GM23338 (cell line): ENCODE measurements around the gene PRR35. TPM values are rescaled to one million over a fixed set of nuclear protein-coding genes. Genes with fewer than 3 reads are reported as not detected.
A peak's percentile ranks its signal among the peaks of the same experiment; 100 is the strongest.

Experiments
- ATAC-seq: fragments of 200-7000 bp; cut with Tn5 transposase; 3 replicates; pipeline ENCODE4 v1.9.1; 2020
- DNase-seq: peaks from one replicate; pipeline ENCODE4 v3.0.0-alpha.2; 2015; ENCODE audit warnings: low spot score
- H2AFZ ChIP-seq: fragments of 200-600 bp; sonication (generic); 2 replicates; pipeline ENCODE4 v1.8.0; 2016; ENCODE audit warnings: antibody characterized with exemption, mild to moderate bottlenecking, moderate library complexity
- H3F3A ChIP-seq: fragments of 200-600 bp; sonication (generic); replicated peaks from 2 replicates; pipeline ENCODE4 v1.8.0; 2017; ENCODE audit warnings: antibody characterized with exemption, mixed run types, low read depth
- H3K27ac ChIP-seq: fragments of 200-600 bp; sonication (generic); 2 replicates; pipeline ENCODE4 v1.6.1; 2016; ENCODE audit warnings: low read depth
- H3K27me3 ChIP-seq: fragments of 200-600 bp; sonication (generic); 2 replicates; pipeline ENCODE4 v1.8.0; 2016; ENCODE audit warnings: mild to moderate bottlenecking, mixed run types, moderate library complexity; ENCODE audit not compliant: insufficient read depth
- H3K36me3 ChIP-seq: fragments of 200-600 bp; sonication (generic); 2 replicates; pipeline ENCODE4 v1.8.0; 2016; ENCODE audit warnings: mild to moderate bottlenecking; ENCODE audit not compliant: insufficient read depth
- H3K4me1 ChIP-seq: fragments of 200-600 bp; sonication (generic); 2 replicates; pipeline ENCODE4 v1.8.0; 2016; ENCODE audit warnings: mild to moderate bottlenecking, moderate library complexity; ENCODE audit not compliant: insufficient read depth
- H3K4me2 ChIP-seq: fragments of 200-600 bp; sonication (generic); 2 replicates; pipeline ENCODE4 v1.7.1; 2017; ENCODE audit warnings: mixed run types
- H3K4me3 ChIP-seq: fragments of 200-600 bp; sonication (generic); 2 replicates; pipeline ENCODE4 v1.6.1; 2016; ENCODE audit warnings: mixed run types
- H3K79me2 ChIP-seq: fragments of 200-600 bp; sonication (generic); replicated peaks from 2 replicates; pipeline ENCODE4 v1.8.0; 2017; ENCODE audit warnings: mild to moderate bottlenecking; ENCODE audit not compliant: insufficient read depth
- H3K9me2 ChIP-seq: fragments of 200-600 bp; sonication (generic); 2 replicates; pipeline ENCODE4 v1.8.0; 2017; ENCODE audit not compliant: insufficient read depth
- H4K20me1 ChIP-seq: fragments of 200-600 bp; sonication (generic); replicated peaks from 2 replicates; pipeline ENCODE4 v1.8.0; 2017; ENCODE audit warnings: mild to moderate bottlenecking; ENCODE audit not compliant: insufficient read depth
- H3K27ac Mint-ChIP-seq: 2 replicates; pipeline ENCODE4 v1.8.0; 2020; ENCODE audit warnings: inconsistent platforms, mild to moderate bottlenecking, moderate library complexity, mixed read lengths
- H3K27me3 Mint-ChIP-seq: 3 replicates; pipeline ENCODE4 v1.8.0; 2022; ENCODE audit warnings: low read depth, mild to moderate bottlenecking, moderate library complexity, mixed read lengths, inconsistent platforms; ENCODE audit not compliant: insufficient read depth, poor library complexity
- H3K36me3 Mint-ChIP-seq: 3 replicates; pipeline ENCODE4 v1.8.0; 2021; ENCODE audit warnings: low read depth, mild to moderate bottlenecking, inconsistent platforms, moderate library complexity, mixed read lengths
- H3K4me1 Mint-ChIP-seq: 3 replicates; pipeline ENCODE4 v1.8.0; 2020; ENCODE audit warnings: mild to moderate bottlenecking, inconsistent platforms, mixed read lengths
- H3K4me3 Mint-ChIP-seq: 3 replicates; pipeline ENCODE4 v1.8.0; 2021; ENCODE audit warnings: moderate library complexity, mild to moderate bottlenecking, inconsistent platforms, mixed read lengths
- H3K9me3 Mint-ChIP-seq: 3 replicates; pipeline ENCODE4 v1.8.0; 2020; ENCODE audit warnings: moderate library complexity, mild to moderate bottlenecking, inconsistent platforms, mixed read lengths
- CREB1 ChIP-seq: fragments of 250-450 bp; sonication (Bioruptor Pico); IDR thresholded peaks from 2 replicates; pipeline ENCODE4 v1.5.0; 2020; ENCODE audit warnings: low read depth, mild to moderate bottlenecking, moderate library complexity
- ETS1 ChIP-seq: IDR thresholded peaks from 2 replicates; pipeline ENCODE4 v1.6.1; 2016; ENCODE audit warnings: antibody characterized with exemption
- EZH2 ChIP-seq: fragments of 200-600 bp; sonication (generic); IDR thresholded peaks from one replicate; pipeline ENCODE4 v1.8.0; 2017; ENCODE audit warnings: antibody characterized with exemption, mild to moderate bottlenecking, low read depth; ENCODE audit not compliant: unreplicated experiment
- EZH2phosphoT487 ChIP-seq: fragments of 200-600 bp; sonication (generic); IDR thresholded peaks from one replicate; pipeline ENCODE4 v1.8.1; 2018; ENCODE audit warnings: antibody characterized with exemption; ENCODE audit not compliant: unreplicated experiment
- JUNB ChIP-seq: IDR thresholded peaks from one replicate; pipeline ENCODE4 v1.6.1; 2016; ENCODE audit warnings: antibody characterized with exemption; ENCODE audit not compliant: unreplicated experiment
- NANOG ChIP-seq: IDR thresholded peaks from 2 replicates; pipeline ENCODE4 v1.6.1; 2016; ENCODE audit warnings: antibody characterized with exemption, borderline replicate concordance
- POLR2AphosphoS5 ChIP-seq: IDR thresholded peaks from 2 replicates; pipeline ENCODE4 v1.6.1; 2016; ENCODE audit warnings: antibody characterized with exemption, low read depth
- STAT1 ChIP-seq: IDR thresholded peaks from one replicate; pipeline ENCODE4 v1.6.1; 2016; ENCODE audit warnings: antibody characterized with exemption; ENCODE audit not compliant: unreplicated experiment
- ZNF114 ChIP-seq: fragments of 250-450 bp; sonication (Bioruptor Pico); IDR thresholded peaks from 2 replicates; pipeline ENCODE4 v1.5.0; 2020; ENCODE audit warnings: mild to moderate bottlenecking, moderate library complexity
- ZNF331 ChIP-seq: fragments of 250-450 bp; sonication (Bioruptor Pico); IDR thresholded peaks from 2 replicates; pipeline ENCODE4 v1.5.0; 2020; ENCODE audit warnings: low read depth, mild to moderate bottlenecking, moderate library complexity
- polyA plus RNA-seq: library from polyadenylated mRNA; unstranded; fragments of >200 nt; fragmentation: Nextera tagmentation; extraction: Ambion mirVana; gene quantifications from 2 replicates; pipeline ENCODE4 v1.2.1, GENCODE V29; 2016
- total RNA-seq: library from RNA; depleted of rRNA; stranded (reverse); fragments of >200 nt; shearing (Covaris generic); gene quantifications from 2 replicates; pipeline ENCODE4 v1.2.3, GENCODE V29; 2014
- TF ChIP-seq, protein P1 (sequence below): IDR thresholded peaks from one replicate; pipeline ENCODE4 v1.6.1; 2018; ENCODE audit warnings: antibody characterized with exemption; ENCODE audit not compliant: unreplicated experiment
- TF ChIP-seq, protein P2 (sequence below): fragments of 250-450 bp; sonication (Bioruptor Pico); IDR thresholded peaks from 2 replicates; pipeline ENCODE4 v1.5.0; 2020; ENCODE audit warnings: mild to moderate bottlenecking, moderate library complexity

Gene PRR35
- total and polyA plus RNA-seq, 2 experiments from 2014 or later: 0.32 to 1.4 TPM

GRCh38 chr16:567373-568256 is 7.4 kb downstream of the PRR35 start:
- H3K9me2 ChIP-seq: no peaks in the 10 kb centered on the region
- H3K27me3 Mint-ChIP-seq: peaks cover 3% of the 10 kb centered on the region
- peak overlapping the region; percentile 32; the same call in 1 of the 2 replicates for H3K4me2 ChIP-seq
- ATAC-seq: no peak
- no peaks in the 10 kb centered on the region; the same call in 2 of the 3 replicates for H3K36me3 Mint-ChIP-seq
- peaks cover 8% of the 10 kb centered on the region for H3K79me2 ChIP-seq
- H3K4me1 Mint-ChIP-seq: peaks cover 6% of the 10 kb centered on the region; the same call in 2 of the 3 replicates
- H3K27ac Mint-ChIP-seq: no peak overlapping the region
- 0 out of 2 replicates have a peak, but pooled peaks cover 11% of the 10 kb centered on the region for H3F3A ChIP-seq
- peaks cover 17% of the 10 kb centered on the region for H3K4me1 ChIP-seq
- H3K9me3 Mint-ChIP-seq: no peaks in the 10 kb centered on the region
- H4K20me1 ChIP-seq: no peaks in the 10 kb centered on the region
- H3K27me3 ChIP-seq: no peaks in the 10 kb centered on the region
- no peaks in the 10 kb centered on the region for H3K36me3 ChIP-seq
- no peak for DNase-seq
- H3K27ac ChIP-seq: no peak overlapping the region
- 0 out of 2 replicates have a peak overlapping the region, but pooled peaks have one; percentile 78 for H2AFZ ChIP-seq
- TF ChIP-seq, protein P1, sequence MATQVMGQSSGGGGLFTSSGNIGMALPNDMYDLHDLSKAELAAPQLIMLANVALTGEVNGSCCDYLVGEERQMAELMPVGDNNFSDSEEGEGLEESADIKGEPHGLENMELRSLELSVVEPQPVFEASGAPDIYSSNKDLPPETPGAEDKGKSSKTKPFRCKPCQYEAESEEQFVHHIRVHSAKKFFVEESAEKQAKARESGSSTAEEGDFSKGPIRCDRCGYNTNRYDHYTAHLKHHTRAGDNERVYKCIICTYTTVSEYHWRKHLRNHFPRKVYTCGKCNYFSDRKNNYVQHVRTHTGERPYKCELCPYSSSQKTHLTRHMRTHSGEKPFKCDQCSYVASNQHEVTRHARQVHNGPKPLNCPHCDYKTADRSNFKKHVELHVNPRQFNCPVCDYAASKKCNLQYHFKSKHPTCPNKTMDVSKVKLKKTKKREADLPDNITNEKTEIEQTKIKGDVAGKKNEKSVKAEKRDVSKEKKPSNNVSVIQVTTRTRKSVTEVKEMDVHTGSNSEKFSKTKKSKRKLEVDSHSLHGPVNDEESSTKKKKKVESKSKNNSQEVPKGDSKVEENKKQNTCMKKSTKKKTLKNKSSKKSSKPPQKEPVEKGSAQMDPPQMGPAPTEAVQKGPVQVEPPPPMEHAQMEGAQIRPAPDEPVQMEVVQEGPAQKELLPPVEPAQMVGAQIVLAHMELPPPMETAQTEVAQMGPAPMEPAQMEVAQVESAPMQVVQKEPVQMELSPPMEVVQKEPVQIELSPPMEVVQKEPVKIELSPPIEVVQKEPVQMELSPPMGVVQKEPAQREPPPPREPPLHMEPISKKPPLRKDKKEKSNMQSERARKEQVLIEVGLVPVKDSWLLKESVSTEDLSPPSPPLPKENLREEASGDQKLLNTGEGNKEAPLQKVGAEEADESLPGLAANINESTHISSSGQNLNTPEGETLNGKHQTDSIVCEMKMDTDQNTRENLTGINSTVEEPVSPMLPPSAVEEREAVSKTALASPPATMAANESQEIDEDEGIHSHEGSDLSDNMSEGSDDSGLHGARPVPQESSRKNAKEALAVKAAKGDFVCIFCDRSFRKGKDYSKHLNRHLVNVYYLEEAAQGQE: no peak
- TF ChIP-seq, protein P2, sequence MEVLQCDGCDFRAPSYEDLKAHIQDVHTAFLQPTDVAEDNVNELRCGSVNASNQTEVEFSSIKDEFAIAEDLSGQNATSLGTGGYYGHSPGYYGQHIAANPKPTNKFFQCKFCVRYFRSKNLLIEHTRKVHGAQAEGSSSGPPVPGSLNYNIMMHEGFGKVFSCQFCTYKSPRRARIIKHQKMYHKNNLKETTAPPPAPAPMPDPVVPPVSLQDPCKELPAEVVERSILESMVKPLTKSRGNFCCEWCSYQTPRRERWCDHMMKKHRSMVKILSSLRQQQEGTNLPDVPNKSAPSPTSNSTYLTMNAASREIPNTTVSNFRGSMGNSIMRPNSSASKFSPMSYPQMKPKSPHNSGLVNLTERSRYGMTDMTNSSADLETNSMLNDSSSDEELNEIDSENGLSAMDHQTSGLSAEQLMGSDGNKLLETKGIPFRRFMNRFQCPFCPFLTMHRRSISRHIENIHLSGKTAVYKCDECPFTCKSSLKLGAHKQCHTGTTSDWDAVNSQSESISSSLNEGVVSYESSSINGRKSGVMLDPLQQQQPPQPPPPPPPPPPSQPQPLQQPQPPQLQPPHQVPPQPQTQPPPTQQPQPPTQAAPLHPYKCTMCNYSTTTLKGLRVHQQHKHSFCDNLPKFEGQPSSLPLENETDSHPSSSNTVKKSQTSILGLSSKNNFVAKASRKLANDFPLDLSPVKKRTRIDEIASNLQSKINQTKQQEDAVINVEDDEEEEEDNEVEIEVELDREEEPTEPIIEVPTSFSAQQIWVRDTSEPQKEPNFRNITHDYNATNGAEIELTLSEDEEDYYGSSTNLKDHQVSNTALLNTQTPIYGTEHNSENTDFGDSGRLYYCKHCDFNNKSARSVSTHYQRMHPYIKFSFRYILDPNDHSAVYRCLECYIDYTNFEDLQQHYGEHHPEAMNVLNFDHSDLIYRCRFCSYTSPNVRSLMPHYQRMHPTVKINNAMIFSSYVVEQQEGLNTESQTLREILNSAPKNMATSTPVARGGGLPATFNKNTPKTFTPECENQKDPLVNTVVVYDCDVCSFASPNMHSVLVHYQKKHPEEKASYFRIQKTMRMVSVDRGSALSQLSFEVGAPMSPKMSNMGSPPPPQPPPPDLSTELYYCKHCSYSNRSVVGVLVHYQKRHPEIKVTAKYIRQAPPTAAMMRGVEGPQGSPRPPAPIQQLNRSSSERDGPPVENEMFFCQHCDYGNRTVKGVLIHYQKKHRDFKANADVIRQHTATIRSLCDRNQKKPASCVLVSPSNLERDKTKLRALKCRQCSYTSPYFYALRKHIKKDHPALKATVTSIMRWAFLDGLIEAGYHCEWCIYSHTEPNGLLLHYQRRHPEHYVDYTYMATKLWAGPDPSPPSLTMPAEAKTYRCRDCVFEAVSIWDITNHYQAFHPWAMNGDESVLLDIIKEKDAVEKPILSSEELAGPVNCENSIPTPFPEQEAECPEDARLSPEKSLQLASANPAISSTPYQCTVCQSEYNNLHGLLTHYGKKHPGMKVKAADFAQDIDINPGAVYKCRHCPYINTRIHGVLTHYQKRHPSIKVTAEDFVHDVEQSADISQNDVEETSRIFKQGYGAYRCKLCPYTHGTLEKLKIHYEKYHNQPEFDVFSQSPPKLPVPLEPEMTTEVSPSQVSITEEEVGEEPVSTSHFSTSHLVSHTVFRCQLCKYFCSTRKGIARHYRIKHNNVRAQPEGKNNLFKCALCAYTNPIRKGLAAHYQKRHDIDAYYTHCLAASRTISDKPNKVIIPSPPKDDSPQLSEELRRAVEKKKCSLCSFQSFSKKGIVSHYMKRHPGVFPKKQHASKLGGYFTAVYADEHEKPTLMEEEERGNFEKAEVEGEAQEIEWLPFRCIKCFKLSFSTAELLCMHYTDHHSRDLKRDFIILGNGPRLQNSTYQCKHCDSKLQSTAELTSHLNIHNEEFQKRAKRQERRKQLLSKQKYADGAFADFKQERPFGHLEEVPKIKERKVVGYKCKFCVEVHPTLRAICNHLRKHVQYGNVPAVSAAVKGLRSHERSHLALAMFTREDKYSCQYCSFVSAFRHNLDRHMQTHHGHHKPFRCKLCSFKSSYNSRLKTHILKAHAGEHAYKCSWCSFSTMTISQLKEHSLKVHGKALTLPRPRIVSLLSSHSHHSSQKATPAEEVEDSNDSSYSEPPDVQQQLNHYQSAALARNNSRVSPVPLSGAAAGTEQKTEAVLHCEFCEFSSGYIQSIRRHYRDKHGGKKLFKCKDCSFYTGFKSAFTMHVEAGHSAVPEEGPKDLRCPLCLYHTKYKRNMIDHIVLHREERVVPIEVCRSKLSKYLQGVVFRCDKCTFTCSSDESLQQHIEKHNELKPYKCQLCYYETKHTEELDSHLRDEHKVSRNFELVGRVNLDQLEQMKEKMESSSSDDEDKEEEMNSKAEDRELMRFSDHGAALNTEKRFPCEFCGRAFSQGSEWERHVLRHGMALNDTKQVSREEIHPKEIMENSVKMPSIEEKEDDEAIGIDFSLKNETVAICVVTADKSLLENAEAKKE (CRISPR knock-in tag): no peak
- no peak for TF ChIP-seq JUNB
- TF ChIP-seq ZNF331: no peak
- TF ChIP-seq ETS1: no peak
- no peak for TF ChIP-seq POLR2AphosphoS5
- no peak for TF ChIP-seq EZH2phosphoT487
- TF ChIP-seq STAT1: no peak
- no peak for TF ChIP-seq ZNF114 (CRISPR knock-in tag)
- TF ChIP-seq EZH2: no peak
- no peak for TF ChIP-seq NANOG
- TF ChIP-seq CREB1 (CRISPR knock-in tag): no peak
- H3K4me3 ChIP-seq: no peak overlapping the region
- 0 out of 3 replicates have a peak overlapping the region, but pooled peaks have one; percentile 6 for H3K4me3 Mint-ChIP-seq
